Measurements from ENCODE around the gene TEAD4. TPM values are rescaled to one million over a fixed set of nuclear protein-coding genes. Genes with fewer than 3 reads are reported as not detected.

Gene TEAD4
- total RNA-seq, 1 experiment from 2014 or later, result 27.3 TPM

DNA sequence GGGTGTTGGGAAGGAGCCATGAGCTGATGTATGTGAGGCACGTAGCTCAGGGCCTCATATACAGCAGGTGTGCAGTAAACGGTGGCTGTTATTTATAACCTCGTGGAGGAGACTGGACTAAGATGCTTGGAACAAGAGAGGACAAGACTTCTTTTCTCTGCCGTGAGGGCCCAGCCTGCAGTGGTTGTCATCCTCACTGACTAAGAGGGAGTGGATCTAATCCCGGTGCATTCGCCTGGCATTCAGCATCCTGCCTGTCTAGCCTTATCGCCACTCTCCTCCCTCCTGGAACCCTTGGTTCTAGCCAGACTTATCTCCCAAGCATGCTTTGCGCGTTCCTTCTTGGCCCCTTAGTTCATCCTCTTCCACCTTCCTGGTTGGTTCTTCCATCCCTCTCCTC, 121.9 kb downstream of the TEAD4 start:
- no peak for DNase-seq (ENCODE audit: low read depth)

GRCh38 chr12:3081886-3082285, 122.7 kb downstream of the TEAD4 start:
- DNase-seq (ENCODE audit: low read depth), result no peak

DNA sequence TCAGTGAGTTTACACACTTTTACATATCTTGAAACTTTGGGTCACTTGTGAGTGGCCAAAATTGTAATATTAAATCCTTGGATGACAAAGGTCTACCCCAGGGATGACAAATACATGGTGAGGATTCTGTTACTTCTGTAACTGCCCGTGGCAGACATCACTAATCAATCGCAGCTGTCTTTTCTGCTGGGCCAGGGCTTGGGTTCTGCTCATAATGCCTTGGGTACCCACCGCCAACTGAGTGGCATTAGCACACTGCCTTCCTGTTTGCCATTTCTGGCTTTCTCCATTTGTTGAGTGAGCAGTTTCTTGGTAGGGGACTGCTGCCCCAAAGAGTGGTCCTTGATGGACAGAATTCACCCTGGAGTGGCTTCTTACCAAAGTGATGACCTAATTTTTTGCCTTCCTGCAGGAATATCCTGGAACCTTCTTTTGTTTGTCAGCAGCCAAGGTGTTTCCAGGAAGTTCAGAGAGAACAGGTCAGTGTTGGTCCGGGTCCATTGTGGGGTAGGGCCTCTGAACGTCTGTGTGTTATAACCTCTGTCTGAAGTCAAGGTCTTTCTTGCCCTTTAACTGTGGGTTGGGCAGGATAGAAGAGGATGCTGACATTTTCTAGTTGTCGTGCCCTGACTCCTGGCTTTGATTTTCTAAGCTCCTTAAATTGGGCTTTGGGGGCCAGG, 124.2 kb downstream of the TEAD4 start:
- DNase-seq (ENCODE audit: low read depth), result no peak

DNA sequence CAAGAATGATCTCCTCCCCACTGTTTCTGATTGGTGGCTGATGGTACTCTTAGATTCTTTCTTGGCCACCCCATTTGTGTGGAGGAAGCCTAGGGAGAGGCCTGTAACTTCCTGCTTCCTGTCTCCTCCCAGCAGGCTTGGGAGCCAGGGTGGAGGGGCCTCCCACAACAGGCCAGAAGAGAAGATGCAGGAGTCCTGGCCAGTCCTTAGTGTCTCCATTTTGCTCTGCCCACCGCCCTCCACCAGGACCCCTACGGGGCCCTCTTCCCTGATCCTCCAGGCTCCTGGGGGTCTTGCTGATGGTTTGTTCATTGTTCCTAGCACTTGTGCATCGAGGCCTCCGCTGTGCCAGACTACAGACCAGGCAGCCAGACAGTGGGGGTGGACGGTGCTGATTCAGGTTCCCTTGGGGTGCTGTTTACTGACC, 124.7 kb downstream of the TEAD4 start:
- DNase-seq (ENCODE audit: low read depth), result no peak

GRCh38 chr12:3084742-3085141, 125.5 kb downstream of the TEAD4 start:
- DNase-seq (ENCODE audit: low read depth), result no peak

GRCh38 chr12:3085341-3086139, 126.3 kb downstream of the TEAD4 start:
- DNase-seq (ENCODE audit: low read depth), result no peak

GRCh38 chr12:3086211-3086610, 127.0 kb downstream of the TEAD4 start:
- no peak for DNase-seq (ENCODE audit: low read depth)

GRCh38 chr12:3086729-3087323, 127.6 kb downstream of the TEAD4 start:
- DNase-seq (ENCODE audit: low read depth), result no peak

- peak; percentile 48 for DNase-seq (ENCODE audit: low read depth)
Observed at GRCh38 chr12:3087758-3088650, 128.8 kb downstream of the TEAD4 start.

DNA sequence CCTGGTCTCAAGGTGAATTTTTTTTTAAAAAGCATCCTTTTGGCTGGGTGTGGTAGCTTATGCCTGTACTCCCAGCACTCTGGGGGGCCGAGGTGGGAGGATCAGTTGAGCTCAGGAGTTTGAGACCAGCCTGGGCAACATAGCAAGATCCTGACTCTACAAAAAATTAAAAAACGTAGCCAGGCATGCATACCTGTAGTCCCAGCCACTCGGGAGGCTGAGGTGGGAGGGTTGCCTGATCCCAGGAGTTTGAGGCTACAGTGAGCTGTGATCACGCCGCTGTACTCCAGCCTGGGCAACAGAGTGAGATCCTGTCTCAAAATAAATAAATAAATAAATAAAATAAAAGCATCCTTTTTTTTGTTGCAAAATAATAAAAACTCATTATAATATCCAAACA, 130.4 kb downstream of the TEAD4 start:
- DNase-seq (ENCODE audit: low read depth), result no peak

Other genes with a start within 250 kb of the TEAD4 start
- gene FKBP4, start 164.4 kb upstream of the TEAD4 start, total RNA-seq (2014; rRNA removed; shearing (Covaris generic)), result 123 and 136 TPM in 2 replicates
- gene ITFG2, start 146.7 kb upstream of the TEAD4 start, total RNA-seq (2014; rRNA removed; shearing (Covaris generic)), result 22.2 and 31.9 TPM in 2 replicates
- not detected in 2 replicates for gene NRIP2, start 124.4 kb upstream of the TEAD4 start, total RNA-seq (2014; rRNA removed; shearing (Covaris generic))
- gene TEX52, start 102.4 kb upstream of the TEAD4 start, total RNA-seq (2014; rRNA removed; shearing (Covaris generic)), result not detected in 2 replicates
- 33.4 and 38.8 TPM in 2 replicates for gene FOXM1, start 82.2 kb upstream of the TEAD4 start, total RNA-seq (2014; rRNA removed; shearing (Covaris generic))
- gene RHNO1, start 82.2 kb upstream of the TEAD4 start, total RNA-seq (2014; rRNA removed; shearing (Covaris generic)), result 58.6 and 93.1 TPM in 2 replicates
- gene TULP3, start 68.5 kb upstream of the TEAD4 start, total RNA-seq (2014; rRNA removed; shearing (Covaris generic)), result 24.5 and 28.5 TPM in 2 replicates
- 9.8 and 13.7 TPM in 2 replicates for gene TSPAN9, start 118.0 kb downstream of the TEAD4 start, total RNA-seq (2014; rRNA removed; shearing (Covaris generic))

Data from Daoy (cell line).